Ovary (tissue), 3 donors: Measurements from ENCODE around the gene TBATA.

Experiments used
- EP300 ChIP-seq: sonication (generic); formaldehyde crosslinking; IDR thresholded peaks from one replicate; pipeline ENCODE4 v1.6.1; 2017; ENCODE audit warnings: antibody characterized with exemption
- POLR2A ChIP-seq: fragments of 450-650 bp; IDR thresholded peaks from one replicate; pipeline ENCODE4 v1.6.1; 2017; ENCODE audit warnings: antibody characterized with exemption, mild to moderate bottlenecking, moderate library complexity
- TF ChIP-seq, protein P1 (sequence below), 3 donors: fragments of 450-650 bp in 2 of 3; fragments of 200-600 bp in 1 of 3; IDR thresholded peaks; one replicate each; pipeline versions ENCODE4 v1.5.1 to v1.8.0; 2016 to 2022; ENCODE audit warnings: antibody characterized with exemption in 3 of 3, mild to moderate bottlenecking in 1 of 3
- donor health status: DM: no; HTN: no; CAD: no.

DNA sequence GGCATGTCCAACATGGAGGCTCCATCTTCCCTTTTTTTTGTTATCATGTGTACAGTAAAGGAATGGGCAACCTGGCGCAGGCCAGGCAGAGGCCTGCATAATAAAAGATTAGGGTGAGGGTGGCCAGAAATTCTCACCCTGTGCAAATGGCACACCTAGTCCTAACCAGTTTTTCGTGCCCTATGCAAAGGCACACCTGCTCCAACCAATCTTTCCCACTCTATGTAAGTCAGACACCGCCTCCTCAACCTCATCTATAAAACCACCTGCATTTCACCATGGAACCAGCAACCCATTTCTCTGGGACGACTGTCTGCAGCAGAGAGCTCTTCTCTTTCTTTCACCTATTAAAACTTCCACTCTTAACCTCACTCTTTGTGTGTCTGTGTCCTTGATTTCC, 16.1 kb downstream of the TBATA start:
- TF ChIP-seq, protein P1, sequence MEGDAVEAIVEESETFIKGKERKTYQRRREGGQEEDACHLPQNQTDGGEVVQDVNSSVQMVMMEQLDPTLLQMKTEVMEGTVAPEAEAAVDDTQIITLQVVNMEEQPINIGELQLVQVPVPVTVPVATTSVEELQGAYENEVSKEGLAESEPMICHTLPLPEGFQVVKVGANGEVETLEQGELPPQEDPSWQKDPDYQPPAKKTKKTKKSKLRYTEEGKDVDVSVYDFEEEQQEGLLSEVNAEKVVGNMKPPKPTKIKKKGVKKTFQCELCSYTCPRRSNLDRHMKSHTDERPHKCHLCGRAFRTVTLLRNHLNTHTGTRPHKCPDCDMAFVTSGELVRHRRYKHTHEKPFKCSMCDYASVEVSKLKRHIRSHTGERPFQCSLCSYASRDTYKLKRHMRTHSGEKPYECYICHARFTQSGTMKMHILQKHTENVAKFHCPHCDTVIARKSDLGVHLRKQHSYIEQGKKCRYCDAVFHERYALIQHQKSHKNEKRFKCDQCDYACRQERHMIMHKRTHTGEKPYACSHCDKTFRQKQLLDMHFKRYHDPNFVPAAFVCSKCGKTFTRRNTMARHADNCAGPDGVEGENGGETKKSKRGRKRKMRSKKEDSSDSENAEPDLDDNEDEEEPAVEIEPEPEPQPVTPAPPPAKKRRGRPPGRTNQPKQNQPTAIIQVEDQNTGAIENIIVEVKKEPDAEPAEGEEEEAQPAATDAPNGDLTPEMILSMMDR (IDR thresholded peaks at IDR 0.05): no peak
- TF ChIP-seq POLR2A (no peak), EP300 (no peak)
